ENCODE results near the gene TBC1D26.
"Not testable (repeated sequence)": the region's sequence is repeated elsewhere in the genome, so short reads cannot be mapped to it uniquely, and the experiment has no call there.

TBC1D26 gene

GRCh38 chr17:15731900-15732299 is at the start of gene TBC1D26:
TSS of gene TBC1D26 (plus strand) at chr17:15732283. CDS start at chr17:15735349, 3,066 bp downstream.
- DNase-seq (ENCODE audit: insufficient read length, low spot score); FAIRE-seq: not testable (repeated sequence)

DNA sequence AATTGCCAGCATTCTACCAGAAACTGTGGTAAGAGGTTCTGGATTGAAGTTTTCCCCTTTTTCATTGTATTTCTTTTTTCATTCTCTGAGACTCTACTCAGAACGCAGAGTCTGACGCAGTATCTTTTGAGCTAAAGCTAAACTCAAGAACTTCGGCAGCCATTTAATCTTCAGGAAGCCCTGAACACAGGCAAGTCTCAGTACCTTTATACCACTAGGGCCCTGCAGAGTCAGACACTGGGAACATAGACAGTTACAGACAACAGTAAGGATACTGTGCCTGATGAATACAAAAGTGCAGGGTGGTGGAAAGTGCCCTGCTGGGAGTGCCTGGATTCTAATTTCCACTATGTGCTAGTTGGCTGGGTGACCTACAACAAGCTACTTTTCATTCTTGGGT is 48.9 kb upstream of the TBC1D26 start:
- FAIRE-seq, result not testable (repeated sequence)

GRCh38 chr17:15683824-15684478 is 48.1 kb upstream of the TBC1D26 start, which contains the start of gene TRIM16:
TSS of gene TRIM16 (minus strand) at chr17:15684311. CDS start at chr17:15651609, 32,702 bp downstream.
- DNase-seq (ENCODE audit: insufficient read length, low spot score), result peak; percentile 32
- FAIRE-seq, result peak; percentile 86

More for the DNA sequence above, 48.9 kb upstream of the TBC1D26 start:
- DNase-seq (ENCODE audit: insufficient read length, low spot score), result not testable (repeated sequence)

- not testable (repeated sequence) for DNase-seq (ENCODE audit: insufficient read length, low spot score)
- FAIRE-seq, result peak; percentile 53
These were observed 44.6 kb upstream of the TBC1D26 start for GRCh38 chr17:15687494-15687893.

DNA sequence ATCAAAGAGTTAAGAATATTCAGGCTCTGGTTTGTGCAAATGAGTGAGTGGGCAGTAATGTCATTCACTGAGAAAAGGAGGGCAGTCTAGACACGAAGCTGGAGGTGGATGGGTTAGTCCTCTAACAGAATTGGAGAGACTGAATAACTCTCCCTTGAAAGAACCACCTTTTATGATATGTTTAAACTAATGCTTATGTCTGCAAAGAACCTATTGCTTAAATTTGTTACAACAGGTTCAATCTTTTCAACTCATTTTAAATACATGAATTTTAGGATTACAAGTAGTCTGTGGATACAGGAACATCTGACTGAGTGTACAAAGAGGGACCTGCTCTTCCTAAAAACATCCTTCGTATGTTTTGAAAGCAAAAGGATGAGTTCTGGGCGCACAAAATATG is 33.1 kb upstream of the TBC1D26 start:
- FAIRE-seq; DNase-seq (ENCODE audit: insufficient read length, low spot score): not testable (repeated sequence)

DNA sequence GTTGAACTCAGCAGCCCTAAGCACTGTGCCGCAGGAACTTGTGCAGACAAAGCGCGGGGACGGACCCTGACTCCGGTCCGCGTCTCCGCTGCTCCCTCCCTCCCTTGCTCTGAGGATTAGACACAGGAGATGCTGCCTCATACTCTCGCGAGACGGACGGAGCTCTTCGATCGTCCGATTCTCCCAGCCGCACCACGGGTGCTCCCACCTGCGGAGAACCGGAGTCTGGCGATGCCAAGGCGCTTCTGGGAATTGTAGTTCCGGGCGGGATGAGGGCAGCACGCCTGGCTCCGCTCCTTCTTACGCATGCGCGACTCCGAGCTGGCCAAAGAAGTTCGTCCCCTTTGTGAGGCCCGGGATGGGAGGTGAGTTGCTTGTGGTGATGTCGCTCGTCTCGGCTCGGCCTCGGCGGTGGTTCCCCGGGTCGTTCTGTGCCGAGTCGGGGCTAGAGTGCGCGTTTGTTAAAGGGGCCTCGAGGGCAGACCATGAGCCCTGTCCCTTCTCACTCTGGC is 32.6 kb upstream of the TBC1D26 start, which contains the start of gene ZNF286A:
ZNF286A (plus strand) TSS at position 340 of the 512 bp plus-strand sequence. CDS start 578 bp downstream, outside the sequence.
- DNase-seq (ENCODE audit: insufficient read length, low spot score) (peak; percentile 74), FAIRE-seq (peak; percentile 96)

- peak; percentile 14 for FAIRE-seq
These were observed 32.1 kb upstream of the TBC1D26 start for GRCh38 chr17:15699937-15700336.

DNA sequence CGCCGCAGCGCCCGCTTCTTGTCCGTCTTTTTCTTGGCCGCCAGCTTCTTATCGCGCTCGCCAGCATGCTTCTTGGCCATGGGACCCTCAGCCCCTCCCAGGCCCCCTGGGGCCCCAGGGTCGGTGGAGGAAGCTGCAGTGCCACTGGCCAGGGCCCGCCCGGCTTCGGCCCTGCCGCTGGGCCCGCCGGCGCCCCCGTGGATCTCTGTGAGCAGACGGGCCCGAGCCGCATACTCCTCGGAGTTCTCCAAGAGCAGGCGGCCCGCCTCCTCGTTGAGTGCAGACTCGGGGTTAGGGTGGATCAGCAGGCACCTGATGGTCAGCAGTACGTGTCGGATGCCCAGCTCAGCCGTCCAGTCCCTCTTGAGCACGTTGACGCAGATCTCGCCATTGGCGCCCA is 27.8 kb upstream of the TBC1D26 start:
- DNase-seq (ENCODE audit: insufficient read length, low spot score); FAIRE-seq: not testable (repeated sequence)

More at GRCh38 chr17:15699937-15700336, 32.1 kb upstream of the TBC1D26 start:
- DNase-seq (ENCODE audit: insufficient read length, low spot score), result not testable (repeated sequence)

DNA sequence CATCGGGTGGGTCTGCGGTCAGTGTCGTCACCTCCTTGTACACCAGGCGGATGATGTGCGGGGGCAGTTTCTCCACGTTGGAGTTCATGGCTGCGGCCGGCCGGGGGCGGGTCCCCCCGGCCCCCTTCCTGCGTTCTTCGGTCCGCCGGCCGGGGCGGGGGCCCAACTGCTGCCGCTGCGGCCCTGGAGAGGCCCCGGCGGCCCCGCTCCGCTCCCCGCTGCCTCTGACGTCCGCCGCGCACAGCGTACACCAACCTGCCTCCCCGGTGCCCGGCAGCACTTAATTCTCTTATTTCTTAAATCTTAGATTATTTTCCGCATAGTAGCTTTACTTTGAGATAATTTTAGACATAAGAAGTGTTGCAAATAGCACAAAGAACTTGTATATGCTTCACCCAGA is 27.3 kb upstream of the TBC1D26 start:
- not testable (repeated sequence) for DNase-seq (ENCODE audit: insufficient read length, low spot score); FAIRE-seq

DNA sequence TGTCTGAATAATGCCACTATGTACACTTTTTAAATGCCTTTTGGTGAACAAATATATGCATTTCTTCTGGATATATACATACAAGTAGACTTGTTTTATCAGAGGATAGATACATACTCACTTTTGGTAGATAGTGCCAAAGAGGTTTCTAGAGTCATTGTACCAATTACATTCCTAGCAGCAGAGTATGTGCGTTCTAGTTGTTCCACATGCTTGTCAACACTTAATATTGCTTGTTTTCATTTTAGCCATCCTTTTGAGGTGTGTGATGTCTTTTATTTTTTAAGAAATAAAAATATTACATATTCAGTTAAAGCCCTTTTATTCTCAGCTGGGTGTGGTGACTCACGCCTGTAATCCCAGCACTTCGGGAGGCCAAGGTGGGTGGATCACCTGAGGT is 23.2 kb upstream of the TBC1D26 start:
- FAIRE-seq; DNase-seq (ENCODE audit: insufficient read length, low spot score): not testable (repeated sequence)

DNA sequence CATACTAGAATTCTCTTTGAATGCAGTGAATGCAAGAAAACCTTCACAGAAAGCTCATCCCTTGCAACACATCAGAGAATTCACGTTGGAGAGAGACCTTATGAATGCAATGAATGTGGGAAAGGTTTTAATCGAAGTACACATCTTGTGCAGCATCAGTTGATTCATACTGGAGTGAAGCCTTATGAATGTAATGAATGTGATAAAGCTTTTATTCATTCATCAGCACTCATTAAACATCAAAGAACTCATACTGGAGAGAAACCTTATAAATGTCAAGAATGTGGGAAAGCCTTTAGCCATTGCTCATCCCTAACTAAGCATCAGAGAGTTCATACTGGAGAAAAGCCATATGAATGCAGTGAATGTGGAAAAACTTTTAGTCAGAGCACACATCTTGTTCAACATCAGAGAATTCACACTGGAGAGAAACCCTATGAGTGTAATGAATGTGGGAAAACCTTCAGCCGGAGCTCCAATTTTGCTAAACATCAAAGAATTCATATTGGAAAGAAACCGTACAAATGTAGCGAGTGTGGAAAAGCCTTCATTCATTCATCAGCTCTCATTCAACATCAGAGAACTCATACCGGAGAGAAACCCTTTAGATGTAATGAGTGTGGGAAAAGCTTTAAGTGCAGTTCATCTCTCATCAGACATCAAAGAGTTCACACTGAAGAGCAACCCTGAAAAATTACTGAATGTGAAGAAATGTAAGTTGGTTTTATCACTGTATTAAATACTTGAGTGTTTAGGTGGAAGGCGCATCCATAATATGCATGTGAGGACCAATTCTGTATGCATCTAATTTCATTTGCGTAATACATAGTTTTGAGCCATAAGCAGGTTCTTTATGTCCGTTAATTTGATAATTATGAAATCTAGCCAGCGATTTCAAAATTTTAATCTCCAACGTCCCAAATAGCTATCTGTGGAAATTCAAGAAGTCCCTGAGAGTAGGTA is 15.2 kb upstream of the TBC1D26 start:
- not testable (repeated sequence) for DNase-seq (ENCODE audit: insufficient read length, low spot score); FAIRE-seq

DNA sequence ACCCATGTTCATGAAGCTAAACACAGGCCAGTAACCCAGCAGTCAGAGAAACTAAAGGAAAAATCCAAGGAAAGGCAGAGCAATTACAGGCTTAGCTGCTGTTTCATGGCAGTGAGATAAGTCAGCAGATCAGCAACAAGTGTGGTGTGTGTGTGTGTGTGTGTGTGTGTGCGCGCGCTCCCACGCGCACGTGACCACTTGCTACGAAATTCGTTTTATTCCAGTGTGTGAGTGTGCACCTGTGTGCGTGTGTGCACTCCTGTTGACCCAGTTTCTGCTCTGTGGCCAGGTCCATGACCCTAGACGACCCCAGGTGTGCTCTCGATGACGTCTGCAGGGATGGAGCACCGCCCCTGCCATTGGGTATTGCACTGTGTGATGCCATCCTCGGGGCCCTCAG is 1.5 kb upstream of the TBC1D26 start:
- not testable (repeated sequence) for FAIRE-seq; DNase-seq (ENCODE audit: insufficient read length, low spot score)

GRCh38 chr17:15733174-15733789 is 1.2 kb downstream of the TBC1D26 start:
- not testable (repeated sequence) for DNase-seq (ENCODE audit: insufficient read length, low spot score); FAIRE-seq

DNA sequence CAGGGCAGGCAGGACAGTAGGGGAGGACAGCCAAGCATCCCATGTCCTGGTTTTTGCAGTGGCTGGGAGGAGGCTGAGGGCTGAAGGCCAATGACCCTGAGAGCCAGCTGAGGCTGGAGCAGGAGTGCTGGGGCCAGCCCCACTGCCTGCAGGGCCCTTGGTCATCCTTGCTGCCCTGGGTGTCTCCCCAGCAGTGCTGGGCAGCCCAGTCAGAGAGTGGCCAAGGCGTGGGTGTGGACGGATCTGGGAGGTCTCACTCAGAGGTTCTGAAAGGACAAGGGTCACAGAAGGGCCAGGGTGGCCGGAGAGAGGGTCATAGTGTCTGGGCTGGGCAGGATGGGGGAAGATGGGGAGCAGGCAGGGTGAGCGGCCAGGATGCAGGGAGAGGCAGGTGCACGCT is 4.5 kb downstream of the TBC1D26 start:
- FAIRE-seq; DNase-seq (ENCODE audit: insufficient read length, low spot score): not testable (repeated sequence)

- DNase-seq (ENCODE audit: insufficient read length, low spot score) (no peak), FAIRE-seq (no peak)
These were observed 6.0 kb downstream of the TBC1D26 start for GRCh38 chr17:15738066-15738465.

DNA sequence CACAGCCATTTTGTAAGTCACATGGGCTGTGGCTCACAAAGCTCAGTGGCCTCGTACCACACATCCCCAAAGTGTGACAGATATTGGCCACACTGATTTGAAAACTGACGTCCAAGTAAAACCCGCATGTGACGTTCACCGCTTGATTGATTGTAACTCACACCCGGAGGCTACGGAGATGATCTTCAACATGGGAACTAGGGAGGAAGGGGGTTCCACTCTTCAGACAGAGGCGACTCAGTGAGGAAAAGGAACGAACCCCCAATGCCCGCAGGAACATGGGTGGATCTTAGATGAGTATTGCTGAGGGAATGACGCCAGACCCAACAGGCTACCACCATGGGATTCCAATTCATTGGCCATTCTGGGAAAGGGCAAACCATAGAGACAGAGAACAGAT is 7.2 kb downstream of the TBC1D26 start:
- FAIRE-seq; DNase-seq (ENCODE audit: insufficient read length, low spot score): not testable (repeated sequence)

GRCh38 chr17:15740041-15740440 is 8.0 kb downstream of the TBC1D26 start:
- not testable (repeated sequence) for FAIRE-seq; DNase-seq (ENCODE audit: insufficient read length, low spot score)

- FAIRE-seq, result no peak
- no peak for DNase-seq (ENCODE audit: insufficient read length, low spot score)
These were observed 8.6 kb downstream of the TBC1D26 start for GRCh38 chr17:15740570-15741120.

- FAIRE-seq (no peak), DNase-seq (ENCODE audit: insufficient read length, low spot score) (no peak)
These were observed 9.5 kb downstream of the TBC1D26 start for GRCh38 chr17:15741624-15742023.
